DND-41 (cell line): Measurements from ENCODE around the gene TMEM109.

Source experiments
- CTCF ChIP-seq: IDR thresholded peaks from 2 replicates; pipeline ENCODE4 v1.5.1; 2012; ENCODE audit warnings: borderline replicate concordance, low read length, moderate library complexity, mild to moderate bottlenecking; ENCODE audit not compliant: poor library complexity, severe bottlenecking; ENCODE audit errors: extremely low read depth
- EZH2 ChIP-seq: IDR thresholded peaks from 3 replicates; pipeline ENCODE4 v1.6.1; 2012; ENCODE audit warnings: borderline replicate concordance, low read depth, mild to moderate bottlenecking, moderate library complexity, low read length, inconsistent platforms; ENCODE audit not compliant: severe bottlenecking

GRCh38 chr11:60919956-60920355, 6.0 kb downstream of the TMEM109 start:
- TF ChIP-seq CTCF (no peak), EZH2 (no peak)
